Measurements from ENCODE around the gene THBS2. TPM values are rescaled to one million over a fixed set of nuclear protein-coding genes. Genes with fewer than 3 reads are reported as not detected.
A peak's percentile ranks its signal among the peaks of the same experiment; 100 is the strongest.
"Not testable (repeated sequence)": the region's sequence is repeated elsewhere in the genome, so short reads cannot be mapped to it uniquely, and the experiment has no call there.

THBS2 gene
- 100 to 1,000 TPM; 358 to 373 TPM for total RNA-seq
- long read RNA-seq, donor 1, full-length matches to known transcripts: 69 of 223 reads
- long read RNA-seq, donor 1, partial matches to known transcripts: 129 of 223 reads
- long read RNA-seq, donor 1, other reads (novel, unspliced or antisense): 25 of 223 reads
- long read RNA-seq, donor 2, full-length matches to known transcripts: 9 of 106 reads
- long read RNA-seq, donor 2, partial matches to known transcripts: 62 of 106 reads
- long read RNA-seq, donor 2, other reads (novel, unspliced or antisense): 35 of 106 reads

DNA sequence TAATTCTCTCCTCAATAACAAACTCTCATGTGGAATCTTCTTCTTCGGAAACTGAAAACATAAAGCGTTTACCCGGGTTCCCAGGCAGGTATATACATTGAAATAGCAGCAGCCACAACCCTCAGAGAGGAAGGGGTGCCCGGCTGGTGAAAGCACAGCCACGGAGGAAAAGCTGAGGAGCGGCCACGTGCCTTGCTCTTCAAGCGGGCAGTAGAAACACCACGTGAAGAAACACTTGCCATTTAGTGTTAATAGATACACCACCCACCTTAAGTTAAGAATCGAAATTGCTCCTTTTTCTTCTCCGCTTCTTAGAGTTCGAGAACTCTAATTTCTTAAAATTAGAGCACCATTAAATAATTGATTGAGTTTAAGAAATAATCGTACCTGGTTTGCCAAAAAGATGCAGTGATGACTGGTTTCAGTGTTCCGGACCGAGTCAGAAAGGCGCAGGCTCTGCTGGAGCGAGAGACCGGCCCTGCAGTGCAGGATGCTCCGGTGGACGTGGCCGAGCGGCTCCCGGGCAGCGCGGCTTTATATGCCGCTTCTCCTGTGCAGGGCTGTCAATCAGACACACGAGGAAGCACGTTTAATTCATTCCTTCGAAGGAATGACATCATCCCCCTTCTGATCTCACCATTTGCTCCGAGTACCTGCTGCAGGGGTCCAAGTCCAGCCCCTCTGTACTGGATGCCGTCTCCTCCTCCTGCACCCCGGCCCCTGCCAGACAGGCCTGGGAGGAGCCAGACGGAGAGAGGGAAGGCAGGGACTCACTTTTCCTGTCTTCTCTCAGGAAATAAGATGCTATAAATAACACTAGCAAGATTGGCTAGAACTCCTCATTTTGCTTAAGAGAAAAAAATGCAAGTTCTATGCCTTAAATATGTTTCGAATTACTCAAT lies at the start of gene THBS2:
Gene THBS2 (minus strand): TSS at position 510 of the 902 bp plus-strand sequence. CDS start 3,062 bp downstream, outside the sequence.
- DNase-seq (ENCODE audit: low spot score): peak; percentile 94
- intact Hi-C loops (cut with DNase I): no loop called here

- intact Hi-C loops (cut with DNase I): no loop called here
- DNase-seq (ENCODE audit: low spot score): no peak
Observed at GRCh38 chr6:169302716-169303115, 49.1 kb upstream of the THBS2 start.

DNA sequence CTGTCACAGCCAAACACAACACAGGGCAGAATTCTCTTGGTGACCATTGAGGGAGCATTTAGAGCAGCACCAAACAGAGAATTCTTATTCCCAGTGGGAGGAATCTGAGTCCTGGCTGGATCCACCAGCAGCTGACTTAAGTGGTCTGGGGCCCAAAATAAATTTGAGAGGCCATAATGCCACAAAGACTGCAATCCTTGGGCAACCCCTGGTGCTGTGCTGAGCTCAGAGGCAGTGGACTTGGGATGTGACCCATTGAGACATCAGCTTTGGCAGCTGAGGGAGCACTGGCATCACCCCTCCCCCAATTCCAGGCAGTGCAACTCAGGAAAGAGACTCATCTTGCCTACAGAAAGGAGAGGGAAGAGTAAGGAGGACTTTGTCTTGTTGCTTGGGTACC lies 48.6 kb upstream of the THBS2 start:
- DNase-seq (ENCODE audit: low spot score): no peak
- intact Hi-C loops (cut with DNase I): no loop called here

DNA sequence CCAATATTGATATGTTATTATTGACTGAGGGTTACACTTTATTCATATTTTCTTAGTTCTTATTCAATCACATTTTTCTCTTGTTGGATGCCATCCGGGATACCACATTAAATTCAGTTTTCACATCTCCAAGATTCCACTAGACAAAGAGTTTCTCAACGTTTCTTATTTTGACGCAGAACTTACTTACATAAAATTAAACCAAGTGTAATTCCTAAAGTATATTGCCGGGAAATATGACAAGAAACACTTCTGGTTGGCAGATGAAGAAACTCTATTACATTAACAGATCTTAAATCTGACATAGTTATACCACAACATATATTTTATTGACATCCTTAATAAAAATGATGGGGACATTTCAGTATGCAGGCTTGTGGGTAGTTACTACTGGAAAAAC lies 47.3 kb upstream of the THBS2 start:
- intact Hi-C loops (cut with DNase I): no loop called here
- DNase-seq (ENCODE audit: low spot score): no peak

- DNase-seq (ENCODE audit: low spot score); intact Hi-C loops (cut with DNase I): not testable (repeated sequence)
Observed at GRCh38 chr6:169298626-169299025, 45.0 kb upstream of the THBS2 start.

- intact Hi-C loops (cut with DNase I): no loop called here
Observed at GRCh38 chr6:169296622-169297021, 43.0 kb upstream of the THBS2 start.

DNA sequence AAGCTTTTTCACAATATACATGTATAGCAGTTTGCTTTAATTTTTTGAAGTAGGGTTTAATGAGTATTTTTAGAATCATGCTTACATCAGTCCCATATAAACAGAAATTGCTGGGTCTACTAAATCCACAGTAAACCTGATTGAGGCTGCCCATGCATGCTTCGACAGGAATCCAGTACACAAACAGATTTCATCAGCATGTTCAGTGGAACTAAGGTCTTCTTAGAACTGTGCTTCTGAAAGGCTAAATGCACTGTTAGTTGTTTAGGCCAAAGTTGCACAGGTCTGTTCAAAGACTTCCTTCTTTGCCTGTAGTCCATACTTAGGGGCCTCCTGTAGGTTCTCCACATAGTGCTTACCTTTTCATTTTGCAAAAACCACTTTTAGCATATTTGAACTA lies 42.5 kb upstream of the THBS2 start:
- intact Hi-C loops (cut with DNase I): no loop called here
- DNase-seq (ENCODE audit: low spot score): no peak

More at GRCh38 chr6:169296622-169297021, 43.0 kb upstream of the THBS2 start:
- peak; percentile 54 for DNase-seq (ENCODE audit: low spot score)

DNA sequence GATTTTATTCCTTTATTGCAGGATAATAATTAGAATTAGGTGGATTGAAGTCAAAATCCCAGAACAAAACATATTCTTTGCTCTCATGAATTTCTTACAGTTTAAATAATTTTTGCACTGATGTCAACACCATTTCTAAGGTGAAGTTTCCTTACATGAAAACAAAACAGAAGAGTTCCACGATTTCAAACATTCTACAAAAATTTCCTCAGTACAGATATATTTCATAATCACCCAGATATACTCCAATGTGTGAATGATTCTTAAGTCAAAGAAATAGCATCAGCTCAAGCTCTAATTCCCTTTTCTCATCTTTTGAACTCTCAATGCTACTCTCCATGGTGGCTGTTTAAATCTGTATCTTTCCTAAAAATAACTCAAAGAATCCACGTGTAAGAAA lies 39.5 kb upstream of the THBS2 start:
- intact Hi-C loops (cut with DNase I): no loop called here
- DNase-seq (ENCODE audit: low spot score): no peak

- intact Hi-C loops (cut with DNase I): no loop called here
- peak; percentile 83 for DNase-seq (ENCODE audit: low spot score)
Observed at GRCh38 chr6:169292338-169293124, 38.9 kb upstream of the THBS2 start.

- peak; percentile 43 for DNase-seq (ENCODE audit: low spot score)
- intact Hi-C loops (cut with DNase I): no loop called here
Observed at GRCh38 chr6:169291646-169292337, 38.1 kb upstream of the THBS2 start.

DNA sequence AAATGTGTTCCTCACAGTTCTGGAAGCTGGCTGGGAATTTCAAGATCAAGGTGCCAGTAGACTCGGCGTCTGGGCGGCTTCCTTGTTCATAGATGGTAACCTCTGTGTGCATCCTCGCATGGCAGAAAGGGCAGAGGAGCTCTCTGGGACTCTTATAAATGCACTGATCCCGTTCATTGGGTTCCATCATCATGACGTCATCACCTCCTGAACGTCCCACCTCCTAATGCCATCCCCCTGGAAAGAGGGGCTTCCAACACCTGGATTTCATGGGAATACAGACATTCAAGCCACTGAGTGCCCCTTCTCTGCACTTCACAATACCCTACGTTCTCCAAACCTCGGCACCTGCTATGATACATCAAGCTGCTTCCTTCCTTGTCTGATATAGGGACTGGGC lies 37.5 kb upstream of the THBS2 start:
- peak; percentile 40 for DNase-seq (ENCODE audit: low spot score)
- intact Hi-C loops (cut with DNase I): no loop called here

GRCh38 chr6:169289619-169290339 lies 36.1 kb upstream of the THBS2 start:
- DNase-seq (ENCODE audit: low spot score): peak; percentile 88
- intact Hi-C loops (cut with DNase I): no loop called here

DNA sequence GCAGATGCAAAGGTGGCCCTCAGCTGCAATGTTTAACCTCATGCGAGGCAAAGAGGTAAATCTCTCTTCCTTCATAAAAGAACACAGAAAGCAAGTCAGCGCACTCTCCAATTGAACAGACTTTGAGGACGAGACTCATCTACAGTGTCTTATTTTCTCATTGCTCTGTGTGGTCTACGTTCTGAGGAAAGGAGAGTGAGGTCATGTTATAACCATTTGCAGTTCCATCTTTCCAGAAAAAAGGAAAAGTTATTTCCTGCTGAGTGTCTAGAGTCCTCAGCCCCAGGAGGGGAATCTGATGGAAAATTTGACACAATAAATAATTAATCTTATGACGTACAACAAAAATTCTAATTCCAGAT lies 35.6 kb upstream of the THBS2 start:
- intact Hi-C loops (cut with DNase I): no loop called here
- no peak for DNase-seq (ENCODE audit: low spot score)

DNA sequence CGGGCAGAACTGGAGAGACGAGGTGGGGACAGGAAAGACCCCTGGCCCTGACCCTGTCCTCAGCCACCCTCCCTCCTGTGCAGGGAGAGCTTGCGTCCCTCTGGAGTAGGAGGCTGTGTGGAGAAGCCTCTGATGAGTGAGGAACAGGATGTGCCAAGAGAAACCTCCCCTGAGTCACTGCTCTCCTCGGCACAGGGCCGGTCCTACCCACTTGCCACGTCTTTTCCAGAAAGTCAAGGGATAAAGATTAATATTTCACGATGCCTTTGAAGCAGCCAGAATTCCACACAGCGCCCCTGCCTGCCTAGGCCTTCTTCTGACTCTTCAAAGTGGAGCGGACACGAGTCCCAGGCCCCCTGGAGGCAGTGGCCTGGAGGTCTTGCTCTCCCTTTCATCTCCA lies 34.9 kb upstream of the THBS2 start:
- DNase-seq (ENCODE audit: low spot score): peak; percentile 90
- intact Hi-C loops (cut with DNase I): no loop called here

DNA sequence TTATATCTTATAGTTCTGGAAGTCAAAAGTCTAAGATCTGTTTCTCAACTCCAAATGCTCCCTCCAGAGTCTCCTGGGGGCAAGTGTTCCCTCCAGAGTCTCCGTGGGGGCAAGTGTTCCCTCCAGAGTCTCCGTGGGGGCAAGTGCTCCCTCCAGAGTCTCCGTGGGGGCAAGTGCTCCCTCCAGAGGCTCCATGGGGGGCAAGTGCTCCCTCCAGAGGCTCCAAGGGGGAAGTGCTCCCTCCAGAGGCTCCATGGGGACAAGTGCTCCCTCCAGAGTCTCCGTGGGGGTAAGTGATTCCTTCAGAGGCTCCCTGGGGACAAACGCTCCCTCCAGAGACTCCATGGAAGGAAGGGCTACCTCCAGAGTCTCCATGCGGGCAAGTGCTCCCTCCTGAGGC lies 34.0 kb upstream of the THBS2 start:
- no peak for DNase-seq (ENCODE audit: low spot score)
- intact Hi-C loops (cut with DNase I): no loop called here

DNA sequence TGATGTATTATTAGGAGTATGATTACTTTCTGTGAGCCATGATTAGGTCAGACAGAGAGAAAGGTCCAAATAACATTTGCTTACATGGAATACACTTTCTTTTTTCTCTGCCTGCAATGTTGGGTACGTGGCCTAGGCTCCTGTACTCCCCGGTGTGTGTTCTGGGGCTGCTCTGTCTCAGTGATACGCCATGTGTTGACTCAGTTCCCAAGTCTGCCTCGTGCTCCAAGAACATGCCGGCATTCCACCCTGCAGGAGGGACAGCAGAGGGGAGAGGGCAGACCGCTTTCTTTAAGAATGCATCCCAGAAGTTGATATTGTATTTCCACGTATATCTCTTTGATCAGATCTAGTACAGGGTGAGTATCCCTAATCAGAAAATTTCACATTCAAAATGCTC lies 33.3 kb upstream of the THBS2 start:
- intact Hi-C loops (cut with DNase I): no loop called here
- no peak for DNase-seq (ENCODE audit: low spot score)

GRCh38 chr6:169285165-169285564 lies 31.5 kb upstream of the THBS2 start:
- intact Hi-C loops (cut with DNase I): no loop called here
- DNase-seq (ENCODE audit: low spot score): no peak

GRCh38 chr6:169283924-169284323 lies 30.3 kb upstream of the THBS2 start:
- intact Hi-C loops (cut with DNase I): no loop called here
- DNase-seq (ENCODE audit: low spot score): no peak

DNA sequence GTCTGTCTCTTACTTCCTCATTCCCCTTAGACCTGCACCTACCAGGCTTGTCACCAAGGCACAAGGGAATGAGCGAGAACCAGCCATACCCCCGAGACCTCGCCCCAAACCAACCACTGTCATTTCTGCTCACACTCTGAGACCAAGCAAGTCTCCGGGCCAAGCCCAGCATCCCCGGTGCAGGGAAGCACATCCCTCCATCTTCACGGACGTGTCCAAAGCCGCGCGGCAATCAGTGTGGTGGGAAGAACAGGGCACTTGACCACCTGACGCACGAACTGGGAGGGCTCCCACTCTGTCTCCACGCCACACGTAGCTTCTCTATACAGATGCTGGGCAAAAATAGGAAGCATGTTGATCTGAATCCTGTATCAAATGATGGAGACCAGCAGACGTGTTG lies 28.4 kb upstream of the THBS2 start:
- no peak for DNase-seq (ENCODE audit: low spot score)
- intact Hi-C loops (cut with DNase I): no loop called here
